DMS53 (cell line): Measurements from ENCODE around the gene COL27A1.
A peak's percentile ranks its signal among the peaks of the same experiment; 100 is the strongest.

Experiments
- DNase-seq: peaks from one replicate; lab custom pipeline; 2025; lab: John Stamatoyannopoulos, UW

Gene COL27A1

GRCh38 chr9:114149181-114149580 lies 6.2 kb upstream of the COL27A1 start:
- DNase-seq = no peak

GRCh38 chr9:114149765-114150340 lies 5.5 kb upstream of the COL27A1 start:
- DNase-seq = no peak

GRCh38 chr9:114150608-114151007 lies 4.7 kb upstream of the COL27A1 start:
- no peak for DNase-seq

- DNase-seq = no peak
Measured at GRCh38 chr9:114151426-114151956, 3.8 kb upstream of the COL27A1 start.

GRCh38 chr9:114153761-114154599 lies 1.4 kb upstream of the COL27A1 start:
- peak; percentile 43 for DNase-seq

- peak; percentile 43 for DNase-seq
Measured at GRCh38 chr9:114154600-114155102, 686 bp upstream of the COL27A1 start.

GRCh38 chr9:114155995-114156656 lies 789 bp downstream of the COL27A1 start:
- DNase-seq = peak; percentile 32

GRCh38 chr9:114156657-114157421 lies 1.5 kb downstream of the COL27A1 start:
- peak; percentile 22 for DNase-seq

- no peak for DNase-seq
Measured at GRCh38 chr9:114157516-114158176, 2.3 kb downstream of the COL27A1 start.

- no peak for DNase-seq
Measured at GRCh38 chr9:114158482-114159130, 3.3 kb downstream of the COL27A1 start.

- DNase-seq = no peak
Measured at GRCh38 chr9:114159691-114160090, 4.4 kb downstream of the COL27A1 start.

GRCh38 chr9:114161513-114161912 lies 6.2 kb downstream of the COL27A1 start:
- no peak for DNase-seq

- peak; percentile 49 for DNase-seq
Measured at GRCh38 chr9:114163517-114163951, 8.2 kb downstream of the COL27A1 start.

GRCh38 chr9:114164191-114164794 lies 9.0 kb downstream of the COL27A1 start:
- no peak for DNase-seq

GRCh38 chr9:114165407-114166102 lies 10.2 kb downstream of the COL27A1 start:
- no peak for DNase-seq

GRCh38 chr9:114166103-114166470 lies 10.8 kb downstream of the COL27A1 start:
- no peak for DNase-seq

- DNase-seq = no peak
Measured at GRCh38 chr9:114166614-114167572, 11.6 kb downstream of the COL27A1 start.

- no peak for DNase-seq
Measured at GRCh38 chr9:114167591-114168091, 12.3 kb downstream of the COL27A1 start.
